KMS-11 (cell line): ENCODE results near the gene POLR3E.
"Not testable (repeated sequence)": the region's sequence is repeated elsewhere in the genome, so short reads cannot be mapped to it uniquely, and the experiment has no call there.

ENCODE experiments used
- H2AFZ ChIP-seq: fragments of 200-600 bp; sonication (generic); 2 replicates; pipeline ENCODE4 v1.6.1; 2016; ENCODE audit warnings: antibody characterized with exemption, mixed run types, low read depth
- H3K27ac ChIP-seq: fragments of 200-600 bp; sonication (generic); 2 replicates; pipeline ENCODE4 v1.6.1; 2016; ENCODE audit warnings: mild to moderate bottlenecking, mixed run types
- H3K27me3 ChIP-seq: fragments of 200-600 bp; sonication (generic); 2 replicates; pipeline ENCODE4 v1.6.1; 2017; ENCODE audit warnings: mild to moderate bottlenecking, low read depth, mixed run types, moderate library complexity; ENCODE audit not compliant: insufficient read depth
- H3K36me3 ChIP-seq: fragments of 200-600 bp; sonication (generic); 2 replicates; pipeline ENCODE4 v1.6.1; 2017; ENCODE audit warnings: mild to moderate bottlenecking, mixed run types; ENCODE audit not compliant: insufficient read depth
- H3K4me1 ChIP-seq: fragments of 200-600 bp; sonication (generic); 2 replicates; pipeline ENCODE4 v1.6.1; 2016; ENCODE audit warnings: mild to moderate bottlenecking, low read depth, mixed run types; ENCODE audit not compliant: poor library complexity, severe bottlenecking
- H3K4me2 ChIP-seq: fragments of 200-600 bp; sonication (generic); 2 replicates; pipeline ENCODE4 v1.7.0; 2016; ENCODE audit warnings: mild to moderate bottlenecking, mixed run types
- H3K4me3 ChIP-seq: fragments of 200-600 bp; sonication (generic); IDR thresholded peaks from 2 replicates; pipeline ENCODE4 v1.6.1; 2017; ENCODE audit warnings: low read depth, low read length, mixed read lengths; ENCODE audit not compliant: insufficient read depth
- H3K79me2 ChIP-seq: fragments of 200-600 bp; sonication (generic); 2 replicates; pipeline ENCODE4 v1.6.1; 2016; ENCODE audit warnings: low read depth, mixed run types; ENCODE audit not compliant: insufficient read depth
- H3K9ac ChIP-seq: fragments of 200-600 bp; sonication (generic); 2 replicates; pipeline ENCODE4 v1.6.1; 2016; ENCODE audit warnings: mild to moderate bottlenecking, mixed run types
- H4K20me1 ChIP-seq: fragments of 200-600 bp; sonication (generic); 2 replicates; pipeline ENCODE4 v1.6.1; 2016; ENCODE audit warnings: mild to moderate bottlenecking, mixed run types; ENCODE audit not compliant: insufficient read depth
- TF ChIP-seq, protein P1 (sequence below): fragments of 200-600 bp; sonication (generic); conservative IDR thresholded peaks from 2 replicates; pipeline ENCODE4 v1.6.1; 2017; ENCODE audit warnings: low read depth, mild to moderate bottlenecking, antibody characterized with exemption, low read length, moderate library complexity, mixed read lengths

POLR3E gene

GRCh38 chr16:22348291-22348690, 51.1 kb downstream of the POLR3E start:
- peaks cover 10% of the 10 kb centered on the region; the same call in 1 of the 2 replicates for H3K79me2 ChIP-seq
- no peak overlapping the region for H3K9ac ChIP-seq
- no peaks in the 10 kb centered on the region for H3K4me1 ChIP-seq
- H4K20me1 ChIP-seq, result no peaks in the 10 kb centered on the region
- H3K27me3 ChIP-seq, result no peaks in the 10 kb centered on the region
- H2AFZ ChIP-seq, result no peak overlapping the region
- no peak overlapping the region for H3K4me2 ChIP-seq
- no peak overlapping the region for H3K4me3 ChIP-seq
- TF ChIP-seq, protein P1, sequence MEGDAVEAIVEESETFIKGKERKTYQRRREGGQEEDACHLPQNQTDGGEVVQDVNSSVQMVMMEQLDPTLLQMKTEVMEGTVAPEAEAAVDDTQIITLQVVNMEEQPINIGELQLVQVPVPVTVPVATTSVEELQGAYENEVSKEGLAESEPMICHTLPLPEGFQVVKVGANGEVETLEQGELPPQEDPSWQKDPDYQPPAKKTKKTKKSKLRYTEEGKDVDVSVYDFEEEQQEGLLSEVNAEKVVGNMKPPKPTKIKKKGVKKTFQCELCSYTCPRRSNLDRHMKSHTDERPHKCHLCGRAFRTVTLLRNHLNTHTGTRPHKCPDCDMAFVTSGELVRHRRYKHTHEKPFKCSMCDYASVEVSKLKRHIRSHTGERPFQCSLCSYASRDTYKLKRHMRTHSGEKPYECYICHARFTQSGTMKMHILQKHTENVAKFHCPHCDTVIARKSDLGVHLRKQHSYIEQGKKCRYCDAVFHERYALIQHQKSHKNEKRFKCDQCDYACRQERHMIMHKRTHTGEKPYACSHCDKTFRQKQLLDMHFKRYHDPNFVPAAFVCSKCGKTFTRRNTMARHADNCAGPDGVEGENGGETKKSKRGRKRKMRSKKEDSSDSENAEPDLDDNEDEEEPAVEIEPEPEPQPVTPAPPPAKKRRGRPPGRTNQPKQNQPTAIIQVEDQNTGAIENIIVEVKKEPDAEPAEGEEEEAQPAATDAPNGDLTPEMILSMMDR, result no peak
- H3K27ac ChIP-seq, result no peak overlapping the region
- H3K36me3 ChIP-seq, result peaks cover 20% of the 10 kb centered on the region; the same call in 1 of the 2 replicates

GRCh38 chr16:22351017-22351416, 53.8 kb downstream of the POLR3E start:
- not testable (repeated sequence) for H2AFZ ChIP-seq, H4K20me1 ChIP-seq, H3K27ac ChIP-seq, H3K27me3 ChIP-seq, H3K9ac ChIP-seq, H3K4me3 ChIP-seq, H3K4me2 ChIP-seq
- H3K36me3 ChIP-seq, result peaks cover 20% of the 10 kb centered on the region; the same call in 1 of the 2 replicates
- peaks cover 10% of the 10 kb centered on the region; the same call in 1 of the 2 replicates for H3K79me2 ChIP-seq
- H3K4me1 ChIP-seq, result peaks cover 11% of the 10 kb centered on the region

DNA sequence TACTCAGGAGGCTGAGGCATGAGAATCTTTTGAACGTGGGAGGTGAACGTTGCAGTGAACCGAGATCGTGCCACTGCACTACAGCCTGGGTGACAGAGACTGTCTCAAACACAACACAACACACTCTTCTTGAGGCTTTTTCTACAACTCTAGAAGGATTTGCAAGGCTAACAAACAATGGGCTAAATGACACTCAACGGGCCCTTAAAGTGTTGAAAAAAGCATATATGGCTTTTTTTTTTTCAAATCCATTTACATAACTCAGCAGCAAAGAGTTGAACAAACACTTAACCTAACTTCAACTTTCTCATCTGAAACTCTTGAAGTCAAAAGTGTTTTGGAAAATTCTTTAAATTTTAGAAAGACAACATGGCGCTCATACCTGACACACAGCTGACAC, 54.9 kb downstream of the POLR3E start:
- Histone ChIP-seq H2AFZ (no peak overlapping the region), H3K4me1 (peaks cover 17% of the 10 kb centered on the region), H4K20me1 (no peaks in the 10 kb centered on the region), H3K36me3 (peaks cover 13% of the 10 kb centered on the region; the same call in 1 of the 2 replicates), H3K9ac (no peak overlapping the region), H3K27me3 (no peaks in the 10 kb centered on the region), H3K79me2 (peaks cover 10% of the 10 kb centered on the region; the same call in 1 of the 2 replicates), H3K4me3 (no peak overlapping the region), H3K27ac (no peak overlapping the region), H3K4me2 (no peak overlapping the region)
- TF ChIP-seq, protein P1, result no peak

DNA sequence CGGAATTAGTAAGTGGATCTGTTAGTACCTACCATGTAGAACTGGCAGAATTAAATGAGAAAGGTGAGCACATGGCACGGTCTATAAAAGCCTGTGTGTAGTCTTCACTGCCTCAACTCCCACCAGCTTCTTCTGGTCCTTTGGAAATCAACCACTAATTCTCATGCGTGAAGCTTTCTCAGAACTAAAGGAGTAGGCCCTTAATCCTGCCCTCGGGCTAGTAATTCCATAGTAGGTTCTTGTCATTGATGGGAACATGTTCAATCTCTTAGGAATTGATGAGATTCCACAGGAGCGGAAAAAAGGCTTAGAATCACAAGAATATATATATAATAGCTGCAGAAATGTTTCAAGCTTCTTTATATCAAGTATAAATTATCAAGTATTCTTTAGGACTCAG, 55.5 kb downstream of the POLR3E start:
- H3K4me2 ChIP-seq, result no peak overlapping the region
- H2AFZ ChIP-seq, result no peak overlapping the region
- TF ChIP-seq, protein P1, result no peak
- H3K27ac ChIP-seq, result no peak overlapping the region
- peaks cover 10% of the 10 kb centered on the region; the same call in 1 of the 2 replicates for H3K79me2 ChIP-seq
- H3K27me3 ChIP-seq, result no peaks in the 10 kb centered on the region
- peaks cover 12% of the 10 kb centered on the region; the same call in 1 of the 2 replicates for H3K36me3 ChIP-seq
- peaks cover 23% of the 10 kb centered on the region for H3K4me1 ChIP-seq
- no peaks in the 10 kb centered on the region for H4K20me1 ChIP-seq
- H3K9ac ChIP-seq, result no peak overlapping the region
- no peak overlapping the region for H3K4me3 ChIP-seq

GRCh38 chr16:22353191-22353919, 56.1 kb downstream of the POLR3E start:
- peaks cover 10% of the 10 kb centered on the region; the same call in 1 of the 2 replicates for H3K36me3 ChIP-seq
- no peaks in the 10 kb centered on the region for H4K20me1 ChIP-seq
- TF ChIP-seq, protein P1, result no peak
- H2AFZ ChIP-seq, result no peak overlapping the region
- H3K79me2 ChIP-seq, result peaks cover 13% of the 10 kb centered on the region; the same call in 1 of the 2 replicates
- H3K4me2 ChIP-seq, result no peak overlapping the region
- H3K27me3 ChIP-seq, result no peaks in the 10 kb centered on the region
- H3K9ac ChIP-seq, result no peak overlapping the region
- peaks cover 29% of the 10 kb centered on the region for H3K4me1 ChIP-seq
- no peak overlapping the region for H3K4me3 ChIP-seq
- H3K27ac ChIP-seq, result no peak overlapping the region
